GM19397 (cell line): ENCODE measurements around the gene PEX5.
A peak's percentile ranks its signal among the peaks of the same experiment; 100 is the strongest.
"Not testable (repeated sequence)": the region's sequence is repeated elsewhere in the genome, so short reads cannot be mapped to it uniquely, and the experiment has no call there.

Source experiments
- ATAC-seq: cut with Tn5 transposase; IDR thresholded peaks from one replicate; pipeline ENCODE4 v1.9.1; 2021; ENCODE audit warnings: mild to moderate bottlenecking, moderate library complexity; ENCODE audit not compliant: unreplicated experiment

PEX5 gene

DNA sequence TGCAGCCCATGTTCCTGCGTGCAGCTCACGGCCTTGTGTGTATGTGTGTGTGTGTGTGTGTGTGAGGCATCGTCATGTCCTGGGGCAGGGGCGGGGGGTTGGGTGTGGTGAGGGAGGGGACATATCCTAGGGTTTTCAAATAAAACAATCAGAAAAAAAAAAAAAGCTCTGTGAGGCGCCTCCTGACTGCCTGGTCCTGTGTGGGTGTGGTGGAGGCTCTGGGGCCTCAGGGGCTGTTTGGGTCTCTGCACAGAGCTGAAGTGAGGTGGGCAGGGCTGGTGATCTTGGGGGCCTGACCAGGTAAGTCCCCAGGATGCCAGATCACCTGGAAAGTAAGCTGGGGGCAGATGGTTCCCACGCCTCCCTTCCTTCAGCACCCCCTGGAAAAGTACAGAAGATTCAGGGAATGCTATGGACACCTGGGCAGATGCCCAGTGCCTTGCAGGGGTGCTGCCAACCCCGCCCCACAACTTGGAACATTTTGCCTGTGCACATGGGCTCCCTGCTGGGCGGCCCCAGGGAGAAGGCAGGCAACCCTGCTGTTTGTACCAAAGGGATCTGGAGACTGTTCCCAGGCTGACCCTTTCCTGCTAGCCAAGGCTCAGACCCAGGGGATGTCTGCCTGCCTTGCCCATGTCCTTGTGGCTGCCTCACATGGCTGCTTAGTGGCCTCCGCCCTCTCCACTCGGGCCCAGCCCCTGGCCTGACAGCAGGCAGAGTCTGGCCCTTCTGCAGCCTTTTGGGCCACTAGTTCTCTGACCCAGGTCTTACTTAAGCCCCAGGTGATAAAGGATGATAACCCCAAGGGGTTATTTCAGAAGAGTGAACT lies 30.5 kb upstream of the PEX5 start:
- ATAC-seq: no peak

- ATAC-seq: no peak
Measured at GRCh38 chr12:7160183-7160582, 29.3 kb upstream of the PEX5 start.

GRCh38 chr12:7161327-7161726 lies 28.2 kb upstream of the PEX5 start:
- no peak for ATAC-seq

- no peak for ATAC-seq
Measured at GRCh38 chr12:7161811-7162210, 27.7 kb upstream of the PEX5 start.

- ATAC-seq: no peak
Measured at GRCh38 chr12:7162691-7163114, 26.8 kb upstream of the PEX5 start.

GRCh38 chr12:7169951-7170350 lies 19.5 kb upstream of the PEX5 start:
- ATAC-seq: no peak

DNA sequence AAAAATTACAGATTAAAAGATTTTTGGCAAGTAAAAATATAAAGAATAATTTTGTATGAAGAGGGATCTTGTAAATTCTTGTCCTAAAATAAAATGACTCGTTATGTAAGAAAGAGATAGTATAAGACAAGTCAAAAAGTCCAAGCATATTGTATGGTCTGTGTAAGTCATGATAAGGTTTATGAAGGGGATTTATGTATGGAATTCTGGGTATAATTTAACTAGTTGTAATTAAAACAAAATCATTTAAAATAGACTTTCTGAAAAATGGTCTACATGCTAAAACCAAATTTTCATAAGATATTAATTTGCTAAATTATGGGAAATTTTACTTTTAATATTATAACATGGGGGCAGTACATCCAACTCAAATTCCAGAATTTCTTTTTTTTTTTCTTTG lies 17.6 kb upstream of the PEX5 start:
- ATAC-seq: no peak

DNA sequence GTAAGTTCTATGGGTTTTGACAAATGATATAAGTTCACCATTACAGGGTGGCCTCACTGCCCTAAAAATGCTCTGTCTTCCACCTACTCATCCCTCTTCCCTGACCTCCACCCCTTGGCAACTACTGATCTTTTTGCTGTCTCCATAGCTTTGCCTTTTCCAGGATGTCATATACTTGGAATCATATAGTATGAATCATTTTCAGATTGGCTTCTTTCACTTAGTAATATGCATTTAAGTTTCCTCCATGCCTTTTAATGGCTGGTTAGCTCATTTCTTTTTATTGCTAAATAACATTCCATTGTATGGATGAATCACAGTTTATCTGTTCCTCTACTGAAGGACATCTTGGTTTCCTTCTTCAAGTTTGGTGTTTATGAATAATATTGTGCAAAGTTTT lies 14.0 kb upstream of the PEX5 start:
- ATAC-seq: no peak

- no peak for ATAC-seq
Measured at GRCh38 chr12:7176595-7176994, 12.9 kb upstream of the PEX5 start.

- no peak for ATAC-seq
Measured at GRCh38 chr12:7178481-7178880, 11.0 kb upstream of the PEX5 start.

DNA sequence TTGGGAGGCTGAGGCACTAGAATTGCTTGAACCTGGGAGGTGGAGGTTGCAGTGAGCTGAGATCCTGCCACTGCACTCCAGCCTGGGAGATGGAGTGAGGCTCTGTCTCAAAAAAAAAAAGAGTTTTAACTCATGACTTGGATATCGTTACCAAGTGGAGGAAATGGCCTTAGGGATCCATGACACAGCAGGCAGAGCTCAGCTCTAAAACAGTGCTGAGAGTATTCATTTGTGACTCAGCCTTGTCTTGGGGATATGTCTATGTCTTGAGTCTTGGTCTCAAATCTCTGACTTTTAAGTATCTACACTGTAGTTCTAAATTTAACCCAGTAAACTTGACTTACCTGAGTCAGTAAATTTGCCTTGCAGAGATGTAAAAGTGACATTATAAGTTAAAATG lies 8.8 kb upstream of the PEX5 start:
- no peak for ATAC-seq

GRCh38 chr12:7186058-7186457 lies 3.4 kb upstream of the PEX5 start:
- not testable (repeated sequence) for ATAC-seq

- peak; percentile 35 for ATAC-seq
Measured at GRCh38 chr12:7188562-7189397, 706 bp upstream of the PEX5 start.

DNA sequence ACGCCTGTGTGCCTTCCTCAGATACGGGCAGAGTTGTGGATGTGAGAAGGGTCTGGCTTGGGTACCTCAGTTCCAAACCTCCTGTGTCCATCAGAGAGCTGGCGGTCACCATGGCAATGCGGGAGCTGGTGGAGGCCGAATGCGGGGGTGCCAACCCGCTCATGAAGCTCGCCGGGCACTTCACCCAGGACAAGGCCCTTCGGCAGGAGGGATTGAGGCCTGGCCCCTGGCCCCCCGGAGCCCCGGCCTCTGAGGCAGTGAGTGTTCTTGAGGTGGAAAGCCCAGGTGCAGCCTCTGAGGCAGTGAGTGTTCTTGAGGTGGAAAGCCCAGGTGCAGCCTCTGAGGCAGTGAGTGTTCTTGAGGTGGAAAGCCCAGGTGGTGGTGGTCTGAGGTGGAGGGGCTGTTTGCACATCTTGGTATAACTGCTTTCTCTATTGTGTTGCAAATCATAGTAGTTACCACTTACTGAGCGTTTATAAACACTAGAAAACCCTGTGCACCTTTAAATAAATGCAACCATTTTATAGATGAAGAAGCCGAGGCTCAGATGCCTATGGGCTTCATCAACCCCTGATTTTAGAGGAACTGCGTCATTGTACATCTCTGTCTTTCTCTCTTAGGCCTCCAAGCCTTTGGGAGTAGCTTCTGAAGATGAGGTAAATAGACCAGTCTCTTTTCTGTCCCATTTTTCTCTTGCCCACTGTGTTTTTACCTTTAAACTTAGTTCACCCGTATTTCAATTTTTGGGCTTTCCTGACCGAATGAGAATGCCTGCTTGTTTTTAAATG lies 976 bp downstream of the PEX5 start:
- ATAC-seq: no peak

DNA sequence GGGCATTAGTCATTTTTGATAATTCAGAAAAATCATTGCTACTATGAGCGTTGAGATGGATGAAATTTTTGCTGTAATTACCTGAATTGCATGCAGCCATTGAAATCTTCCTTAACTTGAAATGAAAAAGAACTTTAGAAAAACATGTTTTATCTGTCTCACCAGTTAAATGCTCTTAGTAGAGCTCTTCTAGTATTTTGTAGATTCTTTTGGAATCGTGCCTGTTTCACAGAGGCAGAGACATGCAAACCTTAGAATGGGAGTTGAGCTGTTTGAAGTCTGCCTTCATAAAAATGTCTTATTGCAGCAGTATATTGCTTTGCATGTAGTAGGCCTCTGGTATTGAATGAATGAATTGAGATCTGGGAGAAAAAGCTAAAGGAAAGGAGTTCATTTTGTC lies 4.2 kb downstream of the PEX5 start:
- ATAC-seq: no peak

DNA sequence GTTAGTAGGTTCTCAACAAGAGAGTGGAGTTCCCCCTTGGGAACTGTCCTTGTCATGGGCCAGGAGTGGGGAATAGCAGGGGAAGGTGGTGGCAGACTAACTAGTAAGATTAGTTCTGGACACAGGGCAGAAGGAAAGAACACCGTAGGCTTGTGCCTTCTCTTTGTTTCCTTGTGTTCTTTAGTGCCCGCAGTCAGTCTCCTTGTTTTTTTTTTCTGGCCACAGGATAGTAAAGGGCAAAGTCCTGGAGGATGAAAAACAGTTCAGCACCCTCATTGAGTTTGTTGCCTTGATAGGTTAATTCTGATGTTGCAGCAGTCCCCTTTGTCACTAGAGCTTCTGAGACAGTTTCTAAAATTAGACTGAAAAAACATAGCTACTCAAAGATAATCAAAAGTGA lies 8.4 kb downstream of the PEX5 start:
- no peak for ATAC-seq

DNA sequence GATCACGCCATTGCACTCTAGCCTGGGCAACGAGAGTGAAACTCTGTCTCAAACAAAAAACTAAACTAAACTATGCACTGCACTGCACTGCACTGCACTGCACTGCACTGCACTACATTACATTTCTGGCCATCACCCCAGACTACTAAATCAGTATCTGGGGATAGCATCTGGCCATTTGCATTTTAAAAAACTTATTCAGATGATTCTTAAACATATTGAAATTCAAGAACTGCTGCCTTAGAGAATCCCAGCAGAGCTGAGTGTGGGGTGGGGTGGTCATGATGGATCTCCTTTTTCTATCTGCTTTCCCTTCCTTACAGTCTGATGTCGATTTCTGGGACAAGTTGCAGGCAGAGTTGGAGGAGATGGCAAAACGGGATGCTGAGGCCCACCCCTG lies 13.6 kb downstream of the PEX5 start:
- no peak for ATAC-seq

DNA sequence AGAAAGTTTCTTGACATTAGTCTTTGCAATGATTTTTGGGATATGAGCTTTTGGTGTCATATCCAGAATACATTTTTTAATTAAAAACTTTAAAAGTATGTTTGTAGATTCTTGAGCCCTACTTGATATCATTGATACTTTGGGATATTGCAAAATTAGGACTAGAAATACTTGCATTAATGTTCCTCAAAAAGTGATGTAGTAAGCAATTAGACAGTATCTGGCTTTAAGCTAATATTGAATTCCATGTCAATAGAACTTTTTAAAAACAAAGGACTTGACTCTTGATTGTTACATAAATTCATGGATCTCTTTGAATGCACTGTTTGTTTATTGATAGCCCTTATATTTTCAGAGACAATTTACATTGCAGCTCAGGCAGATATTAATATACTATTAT lies 15.6 kb downstream of the PEX5 start:
- no peak for ATAC-seq

- ATAC-seq: no peak
Measured at GRCh38 chr12:7206691-7207090, 17.2 kb downstream of the PEX5 start.

- no peak for ATAC-seq
Measured at GRCh38 chr12:7207866-7208625, 18.6 kb downstream of the PEX5 start.

GRCh38 chr12:7209958-7210357 lies 20.5 kb downstream of the PEX5 start:
- no peak for ATAC-seq
